KBM-7 (cell line): ENCODE data around the gene TXN2.
A peak's percentile ranks its signal among the peaks of the same experiment; 100 is the strongest.
"Not testable (repeated sequence)": the region's sequence is repeated elsewhere in the genome, so short reads cannot be mapped to it uniquely, and the experiment has no call there.

Experiments used
- DNase-seq: peaks from one replicate; pipeline ENCODE4 v3.0.0-alpha.2; 2015
- in situ Hi-C: fragments of 300-500 bp; cut with MboI; formaldehyde crosslinking; loops from 2 replicates; pipeline ENCODE4 v1.14.3; 2020; ENCODE audit warnings: low sequenced_read_pairs, low pct_unique_long_range_greater_than_20kb, mixed read lengths

TXN2 gene, protein sequence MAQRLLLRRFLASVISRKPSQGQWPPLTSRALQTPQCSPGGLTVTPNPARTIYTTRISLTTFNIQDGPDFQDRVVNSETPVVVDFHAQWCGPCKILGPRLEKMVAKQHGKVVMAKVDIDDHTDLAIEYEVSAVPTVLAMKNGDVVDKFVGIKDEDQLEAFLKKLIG

DNA sequence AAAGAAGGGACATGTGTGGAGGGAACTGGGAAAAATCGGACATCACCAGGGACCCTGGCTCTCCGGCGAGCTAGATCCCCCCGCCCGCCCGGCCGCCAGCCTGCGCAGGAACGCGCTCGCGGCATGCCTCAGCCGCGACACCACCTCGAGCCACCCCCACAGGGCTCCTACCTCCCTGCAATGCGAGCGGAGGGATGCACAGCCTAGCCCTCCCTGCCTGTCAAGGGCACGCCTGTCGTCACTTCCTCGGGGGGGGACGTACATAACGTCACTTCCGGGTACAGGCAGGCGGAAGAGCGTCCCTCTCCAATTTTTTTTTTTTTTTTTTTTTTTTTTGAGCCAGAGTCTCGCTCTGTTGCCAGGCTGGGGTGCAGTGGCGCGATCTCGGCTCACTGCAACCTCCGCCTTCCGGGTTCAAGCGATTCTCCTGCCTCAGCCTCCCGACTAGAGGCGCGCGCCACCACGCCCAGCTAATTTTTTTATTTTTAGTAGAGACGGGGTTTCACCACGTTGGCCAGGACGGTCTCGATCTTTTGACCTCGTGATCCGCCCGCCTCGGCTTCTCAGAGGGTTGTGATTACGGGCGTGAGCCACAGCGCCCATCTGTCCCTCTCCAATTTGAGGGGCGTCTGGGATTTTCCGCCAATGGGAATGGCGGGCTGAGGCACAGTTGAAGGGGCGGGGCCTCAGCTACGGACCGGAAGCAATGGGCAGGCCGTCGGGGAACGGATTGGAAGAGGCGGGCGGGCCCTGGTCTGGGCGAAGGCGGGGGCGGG is at the start of gene TXN2:
TXN2 (minus strand) TSS at position 248 of the 776 bp plus-strand sequence. CDS start 803 bp downstream, outside the sequence.
- in situ Hi-C loops = loop anchor here (25.0 kb wide), 1 partner anchor 294 kb away; no protein-coding TSS in a partner anchor
- DNase-seq = peak; percentile 95

- peak; percentile 100 for DNase-seq
- in situ Hi-C loops = loop anchor here (25.0 kb wide), 1 partner anchor 458 kb away; no protein-coding TSS in a partner anchor
Measured at GRCh38 chr22:36528795-36529751, 47.6 kb upstream of the TXN2 start, which contains the start of gene EIF3D. Gene EIF3D, minus strand, starts transcription at chr22:36529166. Its CDS starts 3,045 bp downstream, at chr22:36526121.

GRCh38 chr22:36528341-36528740 is 46.9 kb upstream of the TXN2 start:
- DNase-seq = peak; percentile 34

GRCh38 chr22:36522662-36523061 is 41.2 kb upstream of the TXN2 start:
- DNase-seq = no peak
- in situ Hi-C loops = no loop called here

More at GRCh38 chr22:36528341-36528740, 46.9 kb upstream of the TXN2 start:
- in situ Hi-C loops = loop anchor here (25.0 kb wide), 1 partner anchor 459 kb away; no protein-coding TSS in a partner anchor

DNA sequence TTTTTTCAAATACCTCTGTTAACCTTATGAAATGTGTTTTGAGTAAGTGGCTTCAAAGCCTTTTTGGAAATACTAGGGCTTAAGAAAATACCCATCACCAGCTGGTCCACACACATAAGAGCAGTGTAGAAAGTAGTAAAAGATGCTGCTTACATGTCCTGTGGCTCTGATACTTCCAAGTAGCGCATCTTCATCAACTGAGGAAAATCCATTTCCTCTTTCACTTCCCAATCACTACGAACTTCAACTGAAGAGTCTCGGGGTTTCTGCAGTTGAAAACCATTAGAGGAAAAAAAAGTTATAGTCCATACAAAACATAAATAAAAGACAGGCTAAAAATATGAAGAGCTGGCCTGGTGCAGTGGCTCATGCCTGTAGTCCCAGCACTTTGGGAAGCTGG is 39.0 kb upstream of the TXN2 start:
- DNase-seq = no peak
- in situ Hi-C loops = no loop called here

GRCh38 chr22:36519906-36520305 is 38.5 kb upstream of the TXN2 start:
- in situ Hi-C loops = not testable (repeated sequence)

GRCh38 chr22:36514766-36515165 is 33.3 kb upstream of the TXN2 start:
- in situ Hi-C loops = no loop called here
- no peak for DNase-seq

More at GRCh38 chr22:36519906-36520305, 38.5 kb upstream of the TXN2 start:
- DNase-seq = peak; percentile 55

DNA sequence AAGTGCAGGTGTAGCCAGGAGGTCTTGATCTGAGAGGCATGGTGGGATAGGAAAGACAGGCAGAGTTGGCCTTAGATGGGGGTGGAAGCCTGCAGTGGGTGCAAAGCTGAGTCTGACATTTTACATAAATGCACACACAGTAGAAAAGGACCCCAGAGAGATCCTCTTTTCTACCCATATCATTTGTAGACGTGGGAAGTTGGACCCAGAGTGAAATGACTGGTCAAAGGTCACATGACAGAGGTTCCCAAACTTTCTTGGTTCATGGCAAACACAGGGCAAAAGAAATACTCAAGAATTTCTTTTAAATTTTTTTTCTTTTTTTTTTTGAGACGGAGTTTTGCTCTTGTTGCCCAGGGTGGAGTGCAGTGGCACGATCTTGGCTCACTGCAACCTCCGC is 31.6 kb upstream of the TXN2 start:
- in situ Hi-C loops = no loop called here
- no peak for DNase-seq

- DNase-seq = no peak
- in situ Hi-C loops = no loop called here
Measured at GRCh38 chr22:36512333-36512732, 30.9 kb upstream of the TXN2 start.

DNA sequence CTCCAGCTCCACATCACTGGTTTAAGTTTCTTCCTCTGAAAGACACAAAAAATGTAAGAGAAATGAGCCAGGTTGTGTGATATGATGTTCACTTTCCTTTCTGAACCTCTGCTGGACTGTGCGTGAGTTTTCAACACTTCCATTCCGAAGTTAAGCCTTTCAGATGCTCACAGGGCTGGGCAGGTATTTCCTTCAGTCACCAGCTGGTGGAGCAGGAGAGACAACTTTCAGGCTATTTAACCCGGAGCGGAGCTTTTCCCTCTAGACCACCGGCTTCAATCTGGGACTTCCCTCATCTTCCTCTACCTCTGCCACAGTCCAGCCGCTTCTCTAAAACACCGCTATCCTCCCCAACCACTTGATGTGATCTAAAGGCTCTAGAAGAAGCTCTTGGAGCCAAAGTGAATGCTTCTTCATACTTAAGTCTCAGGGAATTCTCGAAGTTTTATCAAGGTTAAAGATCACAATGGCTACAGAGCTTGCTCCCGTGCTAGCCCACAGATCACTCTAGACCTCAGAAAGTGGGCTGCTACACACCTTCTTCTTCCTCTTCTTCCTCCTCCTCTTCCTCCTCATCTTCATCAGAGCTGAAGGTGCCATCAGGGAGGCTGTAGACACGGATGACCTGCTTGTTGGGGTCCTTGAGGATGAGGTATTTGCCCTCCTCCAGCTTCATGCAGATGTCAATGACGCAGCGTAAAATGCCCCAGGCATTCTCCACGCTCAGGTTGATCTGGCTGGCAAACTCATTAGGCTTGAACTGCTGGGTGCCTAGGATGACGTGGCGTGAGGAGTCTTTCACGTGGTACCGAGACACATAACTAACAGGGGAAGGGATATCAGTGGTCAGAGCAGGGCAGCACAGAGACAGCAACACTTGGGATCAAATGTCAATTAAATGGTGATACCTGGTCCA is 29.8 kb upstream of the TXN2 start:
- in situ Hi-C loops = no loop called here
- DNase-seq = peak; percentile 72

GRCh38 chr22:36510384-36510783 is 28.9 kb upstream of the TXN2 start:
- in situ Hi-C loops = no loop called here
- no peak for DNase-seq

- DNase-seq = no peak
- in situ Hi-C loops = no loop called here
Measured at GRCh38 chr22:36507518-36508010, 26.1 kb upstream of the TXN2 start.

DNA sequence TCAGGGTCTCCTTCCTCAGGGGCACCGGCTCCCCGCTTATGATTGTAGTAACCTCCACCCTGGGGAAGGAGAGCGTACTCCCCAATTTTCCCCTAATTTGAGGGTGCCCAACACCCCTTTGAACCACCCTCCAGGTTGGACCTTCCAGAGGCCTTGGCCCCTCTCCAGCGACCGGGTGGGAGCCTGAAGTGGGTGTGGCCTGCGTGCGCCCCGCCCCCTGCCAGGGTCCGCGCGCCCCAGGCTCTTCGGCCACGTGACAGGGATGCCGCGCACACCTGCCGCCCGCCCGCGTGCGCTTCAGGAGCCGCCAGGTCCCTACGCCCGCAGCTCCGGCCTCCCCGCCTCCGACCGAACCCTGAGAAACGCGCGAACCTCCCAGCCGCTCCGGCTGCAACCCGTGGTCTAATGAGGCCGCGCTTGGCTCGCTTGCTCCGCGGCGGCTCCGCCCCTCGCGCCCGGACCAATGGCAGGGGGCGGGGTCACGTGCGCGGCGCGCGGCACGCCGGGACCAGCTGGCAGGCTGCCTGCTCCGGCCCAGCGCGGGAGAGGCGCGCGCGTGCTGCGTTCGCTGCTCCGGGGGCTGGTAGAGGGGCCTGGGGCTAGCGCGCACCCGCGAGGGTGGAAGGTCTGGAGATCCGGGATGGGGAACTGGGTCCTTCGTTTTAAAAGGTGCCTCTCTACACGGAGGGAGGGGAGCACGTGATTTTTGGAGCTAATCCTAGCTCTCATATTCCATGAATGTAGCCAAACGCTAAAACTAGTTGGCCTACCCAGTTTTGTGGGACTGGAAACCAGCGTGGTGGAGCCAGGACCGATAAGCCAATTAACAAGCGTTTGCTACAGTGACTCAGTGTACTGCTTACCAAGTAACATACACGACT is 25.4 kb upstream of the TXN2 start, which contains the start of gene FOXRED2:
FOXRED2 (minus strand) TSS at position 404 of the 881 bp plus-strand sequence. CDS start 618 bp downstream, outside the sequence.
- DNase-seq = peak; percentile 87

DNA sequence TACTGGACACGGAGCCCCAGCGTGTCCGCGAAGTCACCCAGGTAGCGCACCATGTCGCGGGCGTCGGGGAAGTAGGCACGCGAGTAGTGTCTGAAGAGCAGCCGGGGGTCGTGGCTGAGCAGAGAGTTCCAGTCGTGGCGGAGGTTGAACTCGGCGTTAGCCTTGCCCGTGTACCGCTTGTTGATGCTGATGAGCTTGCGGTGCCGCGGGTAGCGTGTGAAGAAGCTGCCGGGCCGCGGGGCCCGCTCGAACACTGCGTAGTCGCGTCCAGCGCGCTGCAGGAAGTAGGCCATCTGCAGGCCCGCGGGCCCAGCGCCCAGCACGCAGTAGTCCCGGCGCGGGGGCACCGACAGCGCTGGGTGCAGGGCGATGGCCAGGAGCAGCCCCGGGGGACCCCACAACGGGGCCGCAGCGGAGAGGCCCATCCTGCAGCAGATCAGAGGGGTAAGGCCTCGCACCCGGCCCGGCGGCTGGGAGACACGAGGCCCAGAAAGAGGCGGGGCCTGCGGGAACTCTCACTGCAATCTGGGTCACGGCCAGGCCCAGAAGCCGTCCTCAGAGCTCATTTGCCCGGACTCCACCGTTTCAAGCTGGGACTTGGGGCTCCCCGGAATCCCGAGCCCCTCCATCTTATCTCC is 24.7 kb upstream of the TXN2 start:
- in situ Hi-C loops = no loop called here
- DNase-seq = no peak

More for the DNA sequence above, 25.4 kb upstream of the TXN2 start, which contains the start of gene FOXRED2:
- in situ Hi-C loops = no loop called here

GRCh38 chr22:36497910-36498665 is 16.6 kb upstream of the TXN2 start:
- DNase-seq = no peak
- in situ Hi-C loops = loop anchor here (25.0 kb wide), 1 partner anchor 311 kb away; no protein-coding TSS in a partner anchor

DNA sequence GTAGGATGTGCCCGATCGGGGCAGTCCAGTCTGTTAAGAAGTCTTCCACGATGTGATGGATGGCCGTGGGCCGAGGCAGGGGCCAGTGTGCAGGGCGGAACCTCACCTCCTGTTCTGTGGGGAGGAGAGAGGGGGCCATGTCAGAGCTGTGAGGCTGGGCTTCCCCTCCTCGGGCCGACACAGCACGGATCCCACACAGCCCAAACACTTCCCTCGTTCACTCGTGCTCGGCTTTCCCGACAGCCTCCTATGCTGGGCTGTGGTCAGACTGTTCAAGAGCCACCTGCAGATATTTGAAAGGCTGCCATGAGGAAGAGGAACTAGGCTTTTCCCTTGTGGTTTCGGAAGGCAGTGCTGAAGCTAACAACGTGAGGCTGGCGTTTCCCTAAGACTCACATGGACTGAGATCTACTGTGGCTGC is 12.3 kb upstream of the TXN2 start:
- peak; percentile 90 for DNase-seq
- in situ Hi-C loops = loop anchor here (25.0 kb wide), 1 partner anchor 306 kb away; no protein-coding TSS in a partner anchor
